UCSD-AML1 (cell line): ENCODE data around the gene TNFAIP8L3.
"Not testable (repeated sequence)": the region's sequence is repeated elsewhere in the genome, so short reads cannot be mapped to it uniquely, and the experiment has no call there.

Experiments
- DNase-seq: peaks from one replicate; lab custom pipeline; 2025; ENCODE audit not compliant: unreplicated experiment; lab: John Stamatoyannopoulos, UW

The TNFAIP8L3 gene

DNA sequence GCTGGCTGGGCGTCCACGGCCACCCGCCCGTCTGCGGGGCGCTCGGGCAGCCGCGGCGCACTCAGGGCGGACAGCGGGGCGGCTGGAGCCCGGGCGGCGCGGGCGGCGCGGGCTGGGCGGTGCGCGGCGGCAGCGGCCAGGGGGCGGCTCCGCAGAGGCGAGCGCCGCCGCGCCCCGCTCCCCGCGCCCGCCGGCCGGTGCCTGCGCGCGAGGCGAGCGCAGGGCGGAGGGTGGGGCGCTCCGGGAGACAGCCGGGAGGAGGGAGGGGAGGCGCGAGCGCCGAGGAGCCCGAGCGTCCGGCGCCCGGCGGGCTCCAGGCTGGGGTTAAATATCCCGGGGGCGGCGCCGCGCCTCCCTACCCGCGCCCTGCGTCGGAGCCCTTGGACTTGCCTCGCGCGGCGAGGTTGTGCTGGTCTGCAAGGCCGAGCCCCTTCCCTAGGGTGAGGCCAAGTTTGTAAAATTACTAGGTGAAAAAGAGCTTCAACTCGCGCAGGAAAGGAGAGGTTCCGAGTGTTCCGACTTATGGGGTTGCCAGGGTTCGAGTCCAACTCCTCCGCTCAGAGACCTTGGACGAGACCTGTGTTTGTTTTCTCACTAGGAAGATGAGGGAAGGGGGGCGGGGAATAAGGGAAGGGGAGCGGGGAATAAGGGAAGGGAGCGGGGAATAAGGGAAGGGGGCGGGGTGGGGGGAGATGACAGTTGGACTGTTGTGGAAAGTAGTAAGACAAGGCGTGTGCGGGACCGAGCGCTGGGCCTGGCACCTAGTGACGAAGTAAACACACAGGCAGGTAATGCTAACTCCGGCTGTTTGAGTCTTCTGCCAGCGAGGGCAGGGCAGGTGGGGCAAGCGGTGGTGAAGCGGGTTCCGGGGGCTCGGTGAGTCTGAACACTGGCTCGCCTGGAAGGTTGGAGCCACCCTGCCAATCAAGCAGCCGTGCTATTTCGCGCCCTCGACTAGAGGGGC is at the start of gene TNFAIP8L3:
TSS of gene TNFAIP8L3 (minus strand) at position 301 of the 964 bp plus-strand sequence. CDS start 311 bp downstream, outside the sequence.
- no peak for DNase-seq

DNA sequence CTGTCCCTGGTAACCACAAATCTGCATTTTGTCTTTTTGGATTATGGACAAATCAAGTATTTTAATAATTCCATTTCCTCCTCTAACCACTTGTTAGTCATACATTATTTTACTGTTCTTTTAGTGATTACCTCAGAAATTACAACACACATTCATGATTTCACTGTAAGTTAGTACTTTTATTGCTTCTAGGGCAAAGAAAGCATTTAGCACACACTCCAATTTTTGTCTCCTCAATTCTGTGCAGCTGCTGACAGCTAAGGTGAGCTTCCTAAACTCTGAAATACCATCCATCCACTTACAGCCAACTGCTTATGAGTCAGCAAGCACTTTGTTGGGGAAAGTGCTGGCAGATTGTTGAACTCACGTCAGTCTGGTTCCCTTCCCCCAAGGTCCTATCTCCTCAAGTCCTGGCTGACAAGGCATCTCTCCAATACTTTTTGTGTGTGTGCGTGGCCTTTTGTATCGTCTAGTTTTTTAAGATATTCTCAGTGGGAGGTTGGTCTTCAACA is 49.4 kb upstream of the TNFAIP8L3 start:
- no peak for DNase-seq

- DNase-seq = not testable (repeated sequence)
Measured at GRCh38 chr15:51140347-51140746, 45.6 kb upstream of the TNFAIP8L3 start.

DNA sequence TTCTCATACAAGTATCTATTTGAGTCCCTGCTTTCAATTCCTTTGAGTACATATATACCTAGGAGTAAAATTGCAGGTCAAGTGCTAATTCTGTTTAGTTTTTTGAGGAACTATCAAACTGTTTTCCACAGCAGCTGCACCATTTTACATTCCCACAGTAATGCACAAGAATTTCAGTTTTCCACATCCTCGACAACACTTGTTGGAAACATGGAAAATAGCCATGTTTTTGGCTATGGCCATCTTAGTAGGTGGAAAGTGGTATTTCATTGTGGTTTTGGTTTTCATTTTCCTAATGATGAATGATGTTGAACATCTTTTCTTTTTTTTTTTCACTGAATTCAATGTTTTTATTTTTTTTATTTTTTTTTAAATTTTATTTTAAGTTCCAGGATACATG is 44.4 kb upstream of the TNFAIP8L3 start:
- DNase-seq = no peak

DNA sequence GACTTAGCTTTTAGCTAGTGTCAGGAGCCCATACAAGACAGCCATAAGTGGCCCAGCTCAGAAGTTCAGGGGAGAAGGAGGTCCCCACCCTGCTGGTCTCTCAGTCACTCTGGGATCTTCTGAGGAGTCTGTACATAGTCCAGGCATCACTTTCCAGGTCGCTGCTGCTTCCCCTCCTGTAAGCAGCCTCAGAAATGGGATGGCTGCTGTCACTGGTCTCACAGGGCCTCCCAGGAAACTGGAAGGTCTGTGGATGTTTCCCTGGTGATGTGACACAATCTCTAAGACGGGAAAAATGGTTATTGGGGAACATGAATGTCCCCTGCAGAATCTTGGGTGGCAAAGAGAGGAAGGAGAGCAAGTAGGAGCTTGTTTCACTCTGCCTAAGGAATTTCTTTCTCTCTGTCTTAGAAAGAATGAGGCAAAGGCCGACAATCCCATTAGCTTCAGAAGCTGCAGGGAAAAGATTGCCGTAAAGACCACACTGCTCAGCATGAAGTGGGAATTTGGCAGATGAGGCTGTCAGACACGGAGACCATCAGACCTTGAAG is 43.2 kb upstream of the TNFAIP8L3 start:
- DNase-seq = no peak

DNA sequence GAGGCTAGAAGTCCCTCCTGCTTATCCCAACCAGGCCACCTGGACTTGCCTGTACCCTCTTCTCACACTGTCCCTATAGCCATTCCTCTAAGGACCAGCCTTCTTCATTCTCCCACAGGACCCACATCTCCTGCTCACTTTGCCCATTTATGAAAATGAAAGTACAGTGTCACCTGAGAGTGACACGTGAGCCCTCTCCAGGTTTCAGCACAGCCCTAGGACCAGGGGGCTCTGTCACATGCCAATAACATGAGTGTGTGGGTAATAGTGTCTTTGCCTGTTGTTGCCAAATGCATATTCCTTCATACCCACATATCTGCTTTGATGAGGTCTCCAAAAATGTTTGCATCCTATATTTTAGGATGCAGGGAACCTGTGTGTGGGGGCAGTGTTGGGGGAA is 42.3 kb upstream of the TNFAIP8L3 start:
- no peak for DNase-seq

- no peak for DNase-seq
Measured at GRCh38 chr15:51135276-51135675, 40.6 kb upstream of the TNFAIP8L3 start.

DNA sequence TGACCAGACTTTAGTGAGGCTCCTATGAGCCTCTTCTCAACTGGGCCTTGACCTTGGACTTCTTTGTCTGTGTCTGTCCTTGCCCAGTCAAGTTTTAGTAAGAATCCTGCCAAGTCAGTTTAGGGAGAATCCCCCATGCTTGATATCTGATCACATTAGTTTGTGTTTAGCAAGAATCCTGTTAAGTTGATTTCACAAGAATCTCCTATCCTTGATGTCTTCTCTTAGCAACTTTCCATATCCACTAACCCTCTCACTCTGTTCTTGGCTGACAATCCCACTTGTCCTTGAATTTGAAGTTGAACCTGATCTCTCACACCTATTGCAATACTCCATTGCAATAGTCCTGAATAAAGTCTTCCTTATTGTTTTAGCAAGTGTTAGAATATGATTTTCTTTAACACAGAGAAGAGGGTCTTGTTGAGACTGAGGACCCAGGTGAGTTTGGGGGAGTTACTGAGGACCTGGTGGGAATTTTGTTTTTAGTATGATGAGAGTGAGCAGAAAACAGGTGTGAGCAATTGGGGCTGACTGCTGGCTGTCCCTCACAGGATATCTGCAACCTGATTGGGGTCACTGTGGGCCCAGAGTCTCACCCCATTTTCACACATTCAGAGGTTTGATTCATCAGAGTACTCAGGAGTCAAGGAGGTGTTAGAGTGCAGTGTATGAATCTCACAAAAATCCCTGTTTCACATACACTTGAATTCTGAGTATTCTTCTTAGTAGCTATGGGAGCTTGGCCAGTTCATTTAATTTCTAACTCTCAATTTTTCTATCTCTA is 39.9 kb upstream of the TNFAIP8L3 start:
- no peak for DNase-seq

- DNase-seq = no peak
Measured at GRCh38 chr15:51133140-51133765, 38.5 kb upstream of the TNFAIP8L3 start.

DNA sequence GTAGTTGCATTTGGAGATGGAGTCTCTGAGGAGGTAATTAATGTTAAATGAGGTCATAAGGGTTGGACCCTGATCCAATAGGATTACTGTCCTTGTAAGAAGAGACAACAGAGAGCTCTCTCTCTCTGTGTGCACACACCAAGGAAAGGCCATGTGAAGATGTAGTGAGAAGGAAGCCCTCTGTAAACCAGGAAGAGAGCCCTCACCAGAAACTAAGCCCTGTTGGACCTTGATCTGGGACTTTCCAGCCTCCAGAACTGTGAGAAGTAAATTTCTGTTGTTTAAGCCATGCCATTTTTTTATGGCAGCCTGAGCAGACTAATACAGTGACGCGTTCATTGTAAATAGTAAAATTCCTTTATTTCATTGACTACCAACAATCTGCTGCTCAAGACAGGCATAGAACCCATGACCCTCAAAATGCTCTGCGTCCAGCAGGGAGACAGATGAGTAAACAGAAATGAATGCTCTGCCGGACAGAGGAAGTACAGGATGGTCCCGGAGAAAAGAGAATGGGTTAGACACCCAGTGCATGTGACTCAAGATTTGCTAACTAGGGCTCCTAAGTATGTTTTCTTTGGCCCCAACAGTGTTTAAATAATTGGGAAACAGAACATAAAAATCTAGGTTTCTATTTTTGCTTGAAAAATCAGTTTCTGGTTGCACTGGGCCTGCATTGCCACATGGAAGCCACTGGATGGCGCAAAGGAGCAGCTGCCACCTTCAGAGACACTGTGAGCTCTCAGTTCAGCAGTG is 37.9 kb upstream of the TNFAIP8L3 start:
- DNase-seq = no peak

GRCh38 chr15:51131596-51132290 is 37.0 kb upstream of the TNFAIP8L3 start:
- no peak for DNase-seq

DNA sequence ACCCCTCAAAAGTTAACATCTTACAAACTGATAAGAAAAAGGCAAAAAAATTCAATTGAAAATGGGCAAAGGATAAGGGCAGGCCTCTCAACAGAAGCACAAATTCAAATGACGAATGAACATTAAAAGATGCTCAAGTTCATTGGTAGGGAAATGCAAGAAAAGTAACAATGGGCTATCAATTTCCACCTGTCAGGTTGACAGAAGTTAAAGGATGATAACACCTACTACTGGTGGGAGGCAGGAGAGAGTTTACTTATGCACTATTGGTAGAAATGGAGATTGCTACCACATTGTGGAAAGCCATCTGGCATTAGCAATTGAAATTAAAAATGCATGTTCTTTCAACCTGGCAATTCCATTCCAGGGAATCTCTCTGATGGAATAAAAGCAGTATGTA is 35.6 kb upstream of the TNFAIP8L3 start:
- no peak for DNase-seq

DNA sequence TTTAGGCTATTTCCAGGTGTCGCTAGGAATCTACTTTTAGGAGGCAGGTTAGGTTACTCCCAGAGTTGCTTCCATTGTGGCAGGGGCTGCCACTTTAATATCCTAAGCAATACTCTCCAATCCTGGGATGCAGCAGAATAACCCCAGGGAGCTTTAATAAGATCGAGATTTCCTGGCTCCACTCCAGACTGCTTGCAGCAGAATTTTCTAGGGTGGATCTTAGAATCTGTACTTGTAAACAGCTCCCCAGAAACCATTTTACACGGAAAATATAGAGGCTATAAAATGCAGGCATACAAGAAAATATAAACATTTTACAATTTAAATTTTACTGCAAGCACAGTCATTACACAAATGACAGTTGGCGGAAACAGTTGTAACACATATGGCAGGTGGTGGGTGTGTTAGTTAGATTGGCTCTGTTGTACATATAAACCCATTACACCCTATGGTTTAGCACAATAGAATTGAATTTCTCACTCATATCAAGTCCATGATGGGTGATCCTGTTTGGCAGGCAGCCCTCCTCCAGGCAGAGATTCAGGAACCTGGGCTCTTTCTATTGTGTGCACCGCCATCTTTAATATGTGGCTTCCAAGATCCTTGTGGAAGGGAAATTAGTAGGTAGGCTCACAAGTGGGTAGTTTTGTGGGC is 35.0 kb upstream of the TNFAIP8L3 start:
- no peak for DNase-seq

- DNase-seq = no peak
Measured at GRCh38 chr15:51128701-51129100, 34.0 kb upstream of the TNFAIP8L3 start.

GRCh38 chr15:51126842-51127241 is 32.1 kb upstream of the TNFAIP8L3 start:
- DNase-seq = no peak

GRCh38 chr15:51123002-51123401 is 28.3 kb upstream of the TNFAIP8L3 start:
- not testable (repeated sequence) for DNase-seq

GRCh38 chr15:51121631-51122225 is 27.0 kb upstream of the TNFAIP8L3 start:
- no peak for DNase-seq

DNA sequence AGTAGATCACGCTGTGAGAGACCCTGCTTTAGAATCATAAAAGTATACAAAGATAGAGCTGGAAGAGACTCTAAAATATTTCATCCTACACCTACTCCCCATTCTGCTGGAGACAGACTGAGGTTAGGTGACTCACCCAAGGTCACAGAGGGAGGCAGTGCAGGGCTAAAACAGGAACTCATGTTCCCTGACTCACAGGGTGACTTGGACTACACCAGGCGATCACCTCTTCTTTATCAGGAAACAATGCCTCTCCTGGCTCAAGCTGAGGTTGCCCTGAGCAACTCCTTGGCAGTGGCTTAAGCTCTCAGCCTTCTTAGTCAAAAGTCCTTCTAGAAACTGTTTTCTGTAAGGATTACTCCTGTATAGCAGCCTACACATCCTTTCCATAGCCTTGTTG is 26.4 kb upstream of the TNFAIP8L3 start:
- DNase-seq = no peak

GRCh38 chr15:51119120-51119519 is 24.4 kb upstream of the TNFAIP8L3 start:
- DNase-seq = no peak
